Measurements from ENCODE around the gene EDARADD.
"Not testable (repeated sequence)": the region's sequence is repeated elsewhere in the genome, so short reads cannot be mapped to it uniquely, and the experiment has no call there.

Gene EDARADD

GRCh38 chr1:236471653-236472052 is 77.6 kb downstream of the EDARADD start:
- TF ChIP-seq, protein P1, sequence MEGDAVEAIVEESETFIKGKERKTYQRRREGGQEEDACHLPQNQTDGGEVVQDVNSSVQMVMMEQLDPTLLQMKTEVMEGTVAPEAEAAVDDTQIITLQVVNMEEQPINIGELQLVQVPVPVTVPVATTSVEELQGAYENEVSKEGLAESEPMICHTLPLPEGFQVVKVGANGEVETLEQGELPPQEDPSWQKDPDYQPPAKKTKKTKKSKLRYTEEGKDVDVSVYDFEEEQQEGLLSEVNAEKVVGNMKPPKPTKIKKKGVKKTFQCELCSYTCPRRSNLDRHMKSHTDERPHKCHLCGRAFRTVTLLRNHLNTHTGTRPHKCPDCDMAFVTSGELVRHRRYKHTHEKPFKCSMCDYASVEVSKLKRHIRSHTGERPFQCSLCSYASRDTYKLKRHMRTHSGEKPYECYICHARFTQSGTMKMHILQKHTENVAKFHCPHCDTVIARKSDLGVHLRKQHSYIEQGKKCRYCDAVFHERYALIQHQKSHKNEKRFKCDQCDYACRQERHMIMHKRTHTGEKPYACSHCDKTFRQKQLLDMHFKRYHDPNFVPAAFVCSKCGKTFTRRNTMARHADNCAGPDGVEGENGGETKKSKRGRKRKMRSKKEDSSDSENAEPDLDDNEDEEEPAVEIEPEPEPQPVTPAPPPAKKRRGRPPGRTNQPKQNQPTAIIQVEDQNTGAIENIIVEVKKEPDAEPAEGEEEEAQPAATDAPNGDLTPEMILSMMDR (IDR thresholded peaks at IDR 0.05), result no peak
- no peak for TF ChIP-seq ZFX (IDR thresholded peaks at IDR 0.05; ENCODE audit: borderline replicate concordance)
- H3K27ac ChIP-seq, result no peak overlapping the region

DNA sequence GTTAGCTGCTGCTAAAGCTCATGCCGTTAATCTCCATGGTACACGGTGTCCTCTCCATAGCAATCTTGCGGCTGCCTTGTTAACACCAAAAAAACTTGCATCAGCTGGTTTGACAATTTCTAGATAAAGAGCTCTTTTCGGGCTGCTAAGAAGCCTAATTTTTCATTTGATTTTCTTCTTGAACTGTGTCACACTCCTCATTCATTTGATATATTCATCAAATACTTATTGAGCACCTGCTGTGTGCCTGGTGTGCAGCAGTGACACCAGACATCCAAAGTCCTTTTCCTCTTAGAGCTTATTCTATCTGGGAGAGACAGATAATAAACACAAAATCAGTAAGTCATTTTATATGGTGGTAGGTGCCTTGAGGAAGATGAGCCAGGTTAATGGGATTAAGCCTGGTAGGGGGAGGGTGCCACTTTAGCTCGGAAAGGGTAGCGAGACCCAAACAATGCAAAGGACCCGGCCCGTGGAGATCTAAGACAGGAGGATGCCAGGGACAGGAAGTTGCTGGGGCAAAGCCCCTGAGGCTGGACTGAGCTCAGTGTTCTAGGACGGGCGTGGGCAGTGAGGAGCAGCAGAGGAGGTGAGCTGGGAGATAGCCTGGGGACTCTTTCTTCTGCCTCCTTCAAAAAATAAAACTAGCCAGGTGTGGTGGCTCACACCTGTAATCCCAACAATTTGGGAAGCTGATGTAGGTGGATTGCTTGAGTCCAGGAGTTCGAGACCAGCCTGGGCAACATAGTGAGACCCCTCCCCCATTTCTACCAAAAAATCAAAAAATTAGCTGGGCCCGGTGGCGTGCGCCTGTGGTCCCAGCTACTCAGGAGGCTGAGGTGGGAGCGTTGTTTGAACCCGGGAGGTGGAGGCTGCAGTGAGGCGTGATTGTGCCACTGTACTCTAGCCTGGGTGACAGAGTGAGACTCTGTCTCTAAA is 79.0 kb downstream of the EDARADD start:
- no peak overlapping the region for H3K27ac ChIP-seq
- TF ChIP-seq, protein P1 (IDR thresholded peaks at IDR 0.05), result no peak
- TF ChIP-seq ZFX (IDR thresholded peaks at IDR 0.05; ENCODE audit: borderline replicate concordance), result no peak

DNA sequence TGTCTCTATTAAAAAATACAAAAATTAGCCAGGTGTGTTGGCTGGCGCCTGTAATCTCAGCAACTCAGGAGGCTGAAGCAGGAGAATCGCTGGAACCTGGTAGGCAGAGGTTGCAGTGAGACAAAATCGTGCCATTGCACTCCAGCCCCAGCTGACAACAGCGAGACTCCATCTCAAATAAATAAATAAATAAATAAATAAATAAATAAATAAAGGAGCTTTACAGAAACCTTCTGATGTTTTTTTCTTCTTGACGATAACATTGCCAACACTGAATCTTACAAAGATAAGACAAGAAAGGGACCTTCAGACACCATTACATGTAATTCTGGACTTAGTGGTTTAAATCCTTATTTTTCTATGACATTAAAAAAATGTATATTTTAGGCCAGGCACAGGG is 81.9 kb downstream of the EDARADD start:
- TF ChIP-seq, protein P1 (IDR thresholded peaks at IDR 0.05), result no peak
- TF ChIP-seq ZFX (IDR thresholded peaks at IDR 0.05; ENCODE audit: borderline replicate concordance), result no peak
- no peak overlapping the region for H3K27ac ChIP-seq

GRCh38 chr1:236480758-236481436 is 86.8 kb downstream of the EDARADD start:
- TF ChIP-seq, protein P1 (IDR thresholded peaks at IDR 0.05), result no peak
- TF ChIP-seq ZFX (IDR thresholded peaks at IDR 0.05; ENCODE audit: borderline replicate concordance), result no peak
- H3K27ac ChIP-seq, result no peak overlapping the region

- no peak for TF ChIP-seq ZFX (IDR thresholded peaks at IDR 0.05; ENCODE audit: borderline replicate concordance)
- TF ChIP-seq, protein P1 (IDR thresholded peaks at IDR 0.05), result no peak
- no peak overlapping the region for H3K27ac ChIP-seq
Measured at GRCh38 chr1:236484310-236484971, 90.4 kb downstream of the EDARADD start.

- no peak for TF ChIP-seq ZFX (IDR thresholded peaks at IDR 0.05; ENCODE audit: borderline replicate concordance)
- TF ChIP-seq, protein P1 (IDR thresholded peaks at IDR 0.05), result no peak
- H3K27ac ChIP-seq, result no peak overlapping the region
Measured at GRCh38 chr1:236486356-236487002, 92.4 kb downstream of the EDARADD start.

DNA sequence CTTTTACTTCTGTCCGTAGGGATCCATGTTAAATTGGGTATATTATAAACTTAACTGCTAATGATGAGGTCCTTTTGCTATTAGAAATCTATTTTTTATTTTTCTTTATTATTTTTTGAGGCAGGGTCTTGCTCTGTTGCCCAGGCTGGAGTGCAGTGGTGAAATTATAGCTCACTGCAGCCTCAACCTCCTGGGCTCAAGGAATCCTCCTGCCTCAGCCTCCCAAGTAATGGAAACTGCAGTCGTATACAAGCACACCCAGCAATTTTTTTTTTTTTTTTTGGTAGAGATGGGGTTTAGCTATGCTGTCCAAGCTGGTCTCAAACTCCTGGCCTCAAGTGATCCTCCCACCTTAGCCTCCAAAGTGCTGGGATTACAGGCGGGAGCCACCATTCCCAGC is 95.1 kb downstream of the EDARADD start:
- not testable (repeated sequence) for H3K27ac ChIP-seq
